ENCODE measurements around the gene HNRNPH1.

GRCh38 chr5:179612577-179613459, 10.7 kb downstream of the HNRNPH1 start:
- TF ChIP-seq JUND (IDR thresholded peaks at IDR 0.05) (no peak), CTCF (IDR thresholded peaks at IDR 0.05; ENCODE audit: low read depth, low read length, missing input control) (no peak), TAF1 (conservative IDR thresholded peaks at IDR 0.05) (no peak), SP1 (IDR thresholded peaks at IDR 0.05) (no peak), GABPA (IDR thresholded peaks at IDR 0.05 in 1 of 2, conservative IDR thresholded peaks at IDR 0.05 in 1 of 2) (no peak), REST (IDR thresholded peaks at IDR 0.05) (no peak), HNF4G (IDR thresholded peaks at IDR 0.05) (no peak), FOXA2 (IDR thresholded peaks at IDR 0.05) (no peak), RXRA (IDR thresholded peaks at IDR 0.05) (no peak), MAX (IDR thresholded peaks at IDR 0.05) (no peak), ATF3 (IDR thresholded peaks at IDR 0.05) (no peak), FOXA1 (IDR thresholded peaks at IDR 0.05) (no peak), RAD21 (IDR thresholded peaks at IDR 0.05) (no peak)

Data from liver (tissue), 3 donors.